ENCODE measurements around the gene RNF34.

Gene RNF34

GRCh38 chr12:121465921-121466793 lies 66.2 kb downstream of the RNF34 start:
- DNase-seq (ENCODE audit: low read depth in 2 of 3, low spot score in 2 of 3) = peak in 2 of 3 experiments; percentile 13 to 16

GRCh38 chr12:121466794-121467637 lies 67.1 kb downstream of the RNF34 start:
- DNase-seq (ENCODE audit: low read depth in 2 of 3, low spot score in 2 of 3) = peak; percentile 56 to 89 (median 61)

- peak in 1 of 3 experiments; percentile 11 for DNase-seq (ENCODE audit: low read depth in 2 of 3, low spot score in 2 of 3)
These were observed 68.0 kb downstream of the RNF34 start for GRCh38 chr12:121467638-121468498.

GRCh38 chr12:121468499-121468801 lies 68.5 kb downstream of the RNF34 start:
- DNase-seq (ENCODE audit: low read depth in 2 of 3, low spot score in 2 of 3) = no peak

- no peak for DNase-seq (ENCODE audit: low read depth in 2 of 3, low spot score in 2 of 3)
These were observed 70.8 kb downstream of the RNF34 start for GRCh38 chr12:121470751-121471150.

GRCh38 chr12:121472150-121472905 lies 72.4 kb downstream of the RNF34 start:
- DNase-seq (ENCODE audit: low read depth in 2 of 3, low spot score in 2 of 3) = no peak
